OCI-LY7 (cell line): ENCODE results near the gene RALBP1. TPM values are rescaled to one million over a fixed set of nuclear protein-coding genes. Genes with fewer than 3 reads are reported as not detected.

ENCODE experiments used
- BruUV-seq: library from RNA; stranded (reverse); fragments of 400-500 nt; replicated peaks from 2 replicates; lab custom pipeline; 2021; lab: Mats Ljungman, UMichigan
- CTCF ChIA-PET: fragments of 300-600 bp; sonication (Branson Sonifier 250); formaldehyde crosslinking; loops from one replicate; lab custom pipeline; 2022; ENCODE audit warnings: antibody characterized with exemption; ENCODE audit not compliant: unreplicated experiment; lab: Charles Lee
- POLR2A ChIA-PET: fragments of 300-600 bp; sonication (Branson Sonifier 250); formaldehyde crosslinking; loops from one replicate; lab custom pipeline; 2022; ENCODE audit warnings: antibody characterized with exemption; lab: Charles Lee
- DNase-seq: peaks from one replicate; pipeline ENCODE4 v3.0.0-alpha.2; 2015; ENCODE audit warnings: low spot score
- H2AFZ ChIP-seq: fragments of 200-600 bp; sonication (generic), shearing (Covaris generic); 2 replicates; pipeline ENCODE4 v1.6.1; 2014; ENCODE audit warnings: mild to moderate bottlenecking, antibody characterized with exemption, low read length, moderate library complexity
- H3K27ac ChIP-seq: fragments of 200-600 bp; sonication (generic); 2 replicates; pipeline ENCODE4 v1.5.1; 2014; ENCODE audit warnings: mixed run types, low read depth, mild to moderate bottlenecking, moderate library complexity, low read length, inconsistent platforms; ENCODE audit not compliant: poor library complexity, severe bottlenecking
- H3K36me3 ChIP-seq: fragments of 200-600 bp; sonication (generic); 2 replicates; pipeline ENCODE4 v1.6.1; 2014; ENCODE audit warnings: mild to moderate bottlenecking, antibody characterized with exemption, low read length, moderate library complexity, mixed read lengths; ENCODE audit not compliant: insufficient read depth
- H3K4me1 ChIP-seq: fragments of 200-600 bp; sonication (generic); 2 replicates; pipeline ENCODE4 v1.5.1; 2014; ENCODE audit warnings: mild to moderate bottlenecking, low read length; ENCODE audit not compliant: insufficient read depth, poor library complexity, severe bottlenecking
- H3K4me2 ChIP-seq: fragments of 200-600 bp; sonication (generic); 2 replicates; pipeline ENCODE4 v1.6.1; 2014; ENCODE audit warnings: mild to moderate bottlenecking, low read length
- H3K4me3 ChIP-seq: fragments of 200-600 bp; sonication (generic); 2 replicates; pipeline ENCODE4 v1.5.1; 2014; ENCODE audit warnings: mild to moderate bottlenecking, low read depth, low read length; ENCODE audit not compliant: poor library complexity, severe bottlenecking
- H3K79me2 ChIP-seq: fragments of 200-600 bp; sonication (generic); 2 replicates; pipeline ENCODE4 v1.6.1; 2016; ENCODE audit warnings: low read depth, mild to moderate bottlenecking, low read length, moderate library complexity, mixed read lengths; ENCODE audit not compliant: insufficient read depth
- H3K9me2 ChIP-seq: fragments of 200-600 bp; sonication (generic); 2 replicates; pipeline ENCODE4 v1.6.1; 2016; ENCODE audit warnings: mild to moderate bottlenecking, low read length, mixed read lengths; ENCODE audit not compliant: insufficient read depth
- H3K9me3 ChIP-seq: fragments of 200-600 bp; sonication (generic); 2 replicates; pipeline ENCODE4 v1.6.1; 2014; ENCODE audit warnings: mild to moderate bottlenecking, mixed run types, low read length, mixed read lengths
- H4K20me1 ChIP-seq: fragments of 200-600 bp; sonication (generic); 2 replicates; pipeline ENCODE4 v1.6.1; 2014; ENCODE audit warnings: mild to moderate bottlenecking, antibody characterized with exemption, low read length, moderate library complexity, mixed read lengths; ENCODE audit not compliant: insufficient read depth
- EZH2phosphoT487 ChIP-seq: fragments of 200-600 bp; sonication (generic); IDR thresholded peaks from 2 replicates; pipeline ENCODE4 v1.6.1; 2018; ENCODE audit warnings: low read depth, borderline replicate concordance, mild to moderate bottlenecking, mixed run types, antibody characterized with exemption, low read length, moderate library complexity, mixed read lengths
- intact Hi-C: fragments of 100-400 bp; cut with micrococcal nuclease; formaldehyde crosslinking; loops from one replicate; pipeline ENCODE4 v1.10.0; 2022; ENCODE audit not compliant: unreplicated experiment
- total RNA-seq, 2 experiments: library from RNA; depleted of rRNA in 1 of 2; stranded (reverse); fragments of >200 nt in 1 of 2; shearing (Covaris generic) in 1 of 2; gene quantifications; 2 replicates each; pipeline ENCODE4 v1.2.3, GENCODE V29; 2014 to 2022
- TF ChIP-seq, protein P1 (sequence below): fragments of 200-600 bp; sonication (generic); conservative IDR thresholded peaks from 2 replicates; pipeline ENCODE4 v1.5.1; 2014; ENCODE audit warnings: mild to moderate bottlenecking, antibody characterized with exemption, low read length, moderate library complexity, mixed read lengths

RALBP1 gene
- total RNA-seq, 2 experiments from 2014 or later = 78.5 to 96.0 TPM

DNA sequence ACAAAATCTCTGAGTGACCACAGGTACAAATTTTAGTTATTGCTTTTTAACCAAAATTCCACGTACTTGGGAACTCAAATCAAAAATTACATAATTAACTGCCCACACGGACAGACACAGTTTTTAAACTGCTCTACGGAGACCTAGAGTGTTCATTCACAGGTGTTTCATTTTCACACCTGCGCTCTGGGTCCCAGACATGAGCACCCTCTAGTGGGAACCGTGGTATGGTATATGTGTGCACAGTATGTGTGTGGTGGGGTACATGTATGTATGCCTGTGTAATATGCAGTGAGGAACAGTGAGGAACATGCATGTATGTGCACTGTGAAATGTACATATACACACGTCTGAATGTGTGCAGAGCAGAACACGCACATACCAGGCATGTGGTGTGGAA lies 74.1 kb downstream of the RALBP1 start:
- Histone ChIP-seq H3K4me2 (no peak overlapping the region), H3K4me3 (no peak overlapping the region), H3K36me3 (peaks cover 84% of the 10 kb centered on the region), H3K9me2 (no peaks in the 10 kb centered on the region), H4K20me1 (no peaks in the 10 kb centered on the region), H3K4me1 (no peaks in the 10 kb centered on the region), H3K9me3 (no peaks in the 10 kb centered on the region; the same call in 1 of the 2 replicates), H3K79me2 (no peaks in the 10 kb centered on the region), H3K27ac (no peak overlapping the region), H2AFZ (no peak overlapping the region)
- no peak for TF ChIP-seq EZH2phosphoT487
- TF ChIP-seq, protein P1, sequence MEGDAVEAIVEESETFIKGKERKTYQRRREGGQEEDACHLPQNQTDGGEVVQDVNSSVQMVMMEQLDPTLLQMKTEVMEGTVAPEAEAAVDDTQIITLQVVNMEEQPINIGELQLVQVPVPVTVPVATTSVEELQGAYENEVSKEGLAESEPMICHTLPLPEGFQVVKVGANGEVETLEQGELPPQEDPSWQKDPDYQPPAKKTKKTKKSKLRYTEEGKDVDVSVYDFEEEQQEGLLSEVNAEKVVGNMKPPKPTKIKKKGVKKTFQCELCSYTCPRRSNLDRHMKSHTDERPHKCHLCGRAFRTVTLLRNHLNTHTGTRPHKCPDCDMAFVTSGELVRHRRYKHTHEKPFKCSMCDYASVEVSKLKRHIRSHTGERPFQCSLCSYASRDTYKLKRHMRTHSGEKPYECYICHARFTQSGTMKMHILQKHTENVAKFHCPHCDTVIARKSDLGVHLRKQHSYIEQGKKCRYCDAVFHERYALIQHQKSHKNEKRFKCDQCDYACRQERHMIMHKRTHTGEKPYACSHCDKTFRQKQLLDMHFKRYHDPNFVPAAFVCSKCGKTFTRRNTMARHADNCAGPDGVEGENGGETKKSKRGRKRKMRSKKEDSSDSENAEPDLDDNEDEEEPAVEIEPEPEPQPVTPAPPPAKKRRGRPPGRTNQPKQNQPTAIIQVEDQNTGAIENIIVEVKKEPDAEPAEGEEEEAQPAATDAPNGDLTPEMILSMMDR = peak; percentile 69
- intact Hi-C loops = no loop called here
- peak; percentile 24 for DNase-seq
- no TSS peak for BruUV-seq
- POLR2A ChIA-PET = interaction anchor here (0.8 kb wide), 1 partner anchor 12 kb away, joined by 5 read pairs; no protein-coding TSS in a partner anchor
- CTCF ChIA-PET = no interaction called here

DNA sequence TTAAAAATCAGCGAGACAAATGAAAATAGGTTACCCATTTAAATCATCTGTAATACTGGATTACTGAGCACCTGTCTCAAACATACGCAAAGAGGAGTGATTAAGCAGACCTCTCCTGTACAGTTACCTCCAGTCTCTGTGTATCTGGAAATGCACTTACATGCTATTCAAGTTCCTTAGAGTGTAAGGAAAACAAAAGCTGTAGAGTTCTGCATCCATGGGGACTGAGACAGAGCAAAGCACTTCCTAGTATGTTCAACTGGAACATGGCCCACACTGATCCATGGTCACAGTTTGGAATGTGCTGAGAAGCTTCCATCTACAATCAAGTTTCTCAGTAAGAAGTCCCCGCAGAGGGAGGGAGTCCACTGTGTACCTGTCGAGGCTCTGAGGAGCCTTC lies 75.1 kb downstream of the RALBP1 start:
- Histone ChIP-seq H3K9me3 (no peaks in the 10 kb centered on the region; the same call in 1 of the 2 replicates), H3K36me3 (peaks cover 94% of the 10 kb centered on the region), H3K79me2 (no peaks in the 10 kb centered on the region), H3K9me2 (no peaks in the 10 kb centered on the region), H2AFZ (no peak overlapping the region), H3K4me3 (no peak overlapping the region), H3K4me1 (no peaks in the 10 kb centered on the region), H3K27ac (no peak overlapping the region), H3K4me2 (no peak overlapping the region), H4K20me1 (no peaks in the 10 kb centered on the region)
- POLR2A ChIA-PET = interaction anchor here (0.8 kb wide), 1 partner anchor 11 kb away, joined by 5 read pairs; no protein-coding TSS in a partner anchor
- no peak for DNase-seq
- BruUV-seq = no TSS peak
- CTCF ChIA-PET = no interaction called here
- intact Hi-C loops = no loop called here
- TF ChIP-seq EZH2phosphoT487 = no peak
- TF ChIP-seq, protein P1 = no peak

DNA sequence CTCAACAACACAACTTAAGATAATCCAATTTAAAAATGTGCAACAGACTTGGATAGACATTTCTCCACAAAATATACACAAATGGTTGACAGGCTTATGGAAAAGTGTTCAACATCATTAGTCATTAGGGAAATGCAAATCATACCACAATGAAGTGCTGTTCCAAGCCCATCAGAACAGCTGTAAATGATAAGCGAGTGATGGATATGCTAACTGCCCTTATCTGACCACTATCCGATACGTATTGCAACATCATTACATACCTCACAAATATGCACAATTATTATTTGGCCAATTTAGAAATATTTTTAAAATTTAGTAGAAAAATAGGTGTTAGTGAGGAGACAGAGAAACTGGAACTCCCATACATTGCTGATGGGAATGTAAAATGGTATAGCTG lies 76.9 kb downstream of the RALBP1 start:
- Histone ChIP-seq H3K4me1 (no peaks in the 10 kb centered on the region), H2AFZ (no peak overlapping the region), H3K36me3 (peaks cover 92% of the 10 kb centered on the region), H3K9me2 (no peaks in the 10 kb centered on the region), H4K20me1 (no peaks in the 10 kb centered on the region), H3K9me3 (no peaks in the 10 kb centered on the region; the same call in 1 of the 2 replicates), H3K27ac (no peak overlapping the region), H3K4me2 (no peak overlapping the region), H3K4me3 (no peak overlapping the region), H3K79me2 (no peaks in the 10 kb centered on the region)
- no peak for TF ChIP-seq EZH2phosphoT487
- TF ChIP-seq, protein P1 = no peak
- ChIA-PET CTCF (no interaction called here), POLR2A (no interaction called here)
- intact Hi-C loops = no loop called here
- DNase-seq = no peak
- BruUV-seq = no TSS peak
